Activated CD8-positive, alpha-beta memory T cell treated with anti-CD3 and anti-CD28 coated beads for 48 hours (primary cell): ENCODE data around the gene EYA3.

Experiments
- DNase-seq, 3 experiments: peaks; one replicate each; pipeline ENCODE4 v3.0.0-alpha.2; 2020; ENCODE audit warnings: low read depth in 2 of 3, low spot score in 2 of 3

EYA3 gene

DNA sequence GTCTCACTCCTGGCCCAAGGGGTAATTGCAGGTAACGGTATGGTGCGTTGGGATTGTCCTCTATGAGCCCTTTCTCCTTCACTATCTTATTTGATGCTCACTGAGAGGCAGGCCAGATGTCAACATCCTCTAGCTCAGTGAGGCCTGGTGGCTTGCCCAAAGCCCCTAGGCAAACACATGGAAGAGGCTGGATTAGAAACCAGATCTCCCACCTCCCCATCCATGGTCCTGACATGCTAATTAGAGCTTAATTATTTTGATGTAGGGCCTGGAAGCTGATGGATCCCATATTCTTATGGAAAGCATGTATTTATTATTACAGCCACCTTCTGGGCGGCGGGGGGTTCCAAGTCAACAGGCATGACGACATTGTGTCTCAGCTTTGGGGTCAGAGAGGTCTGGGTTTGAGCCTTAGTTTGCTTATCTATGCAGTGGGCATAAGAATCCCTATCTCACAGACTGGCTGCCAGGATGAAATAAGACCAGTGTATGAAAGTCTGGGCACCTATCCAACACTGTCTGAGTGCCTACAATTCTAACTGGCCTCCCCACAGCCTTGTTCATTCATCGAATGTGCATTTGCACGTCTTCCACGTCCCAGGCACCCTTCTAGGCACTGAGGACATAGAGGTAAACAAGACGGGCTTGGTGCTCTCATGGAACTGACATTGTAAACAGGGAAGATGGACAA is 147.4 kb downstream of the EYA3 start:
- no peak for DNase-seq

DNA sequence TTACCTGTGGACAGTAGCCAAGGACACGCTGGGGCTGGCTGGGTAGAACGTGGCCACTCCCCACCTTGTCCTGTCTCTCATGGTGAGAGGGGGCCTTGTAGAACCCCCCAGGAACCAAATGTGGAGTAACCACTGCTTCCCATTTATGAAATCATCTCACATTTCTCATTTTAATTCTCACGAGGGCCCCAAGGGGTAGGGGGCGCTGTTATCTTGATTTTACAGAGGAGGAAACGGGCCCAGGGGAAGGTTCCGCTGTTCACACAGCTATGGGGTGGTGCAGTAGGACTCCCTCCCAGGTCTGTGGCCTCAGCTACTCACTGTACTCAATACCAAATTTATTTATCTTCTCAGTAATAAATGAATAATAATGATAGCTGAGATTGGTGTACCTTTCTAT is 148.1 kb downstream of the EYA3 start:
- DNase-seq, result peak in 2 of 3 experiments; percentile 33 to 44

DNA sequence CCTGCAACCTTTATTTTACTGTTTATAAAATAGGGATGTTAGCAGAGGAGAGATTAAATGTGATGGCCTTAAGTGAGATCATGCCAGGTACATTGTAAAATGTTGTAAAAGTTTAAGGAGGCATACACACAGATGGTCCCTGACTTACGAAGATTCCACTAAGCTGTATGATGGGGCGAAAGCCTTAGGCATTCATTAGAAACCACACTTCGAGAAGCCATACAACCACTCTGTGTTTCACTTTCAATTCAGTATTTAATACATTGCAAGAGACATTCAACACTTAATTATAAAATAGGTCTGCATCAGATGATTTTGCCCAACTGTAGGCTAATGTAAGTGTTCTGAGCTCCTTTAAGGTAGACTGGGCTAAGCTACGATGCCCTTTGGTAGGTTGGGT is 149.9 kb downstream of the EYA3 start:
- no peak for DNase-seq

DNA sequence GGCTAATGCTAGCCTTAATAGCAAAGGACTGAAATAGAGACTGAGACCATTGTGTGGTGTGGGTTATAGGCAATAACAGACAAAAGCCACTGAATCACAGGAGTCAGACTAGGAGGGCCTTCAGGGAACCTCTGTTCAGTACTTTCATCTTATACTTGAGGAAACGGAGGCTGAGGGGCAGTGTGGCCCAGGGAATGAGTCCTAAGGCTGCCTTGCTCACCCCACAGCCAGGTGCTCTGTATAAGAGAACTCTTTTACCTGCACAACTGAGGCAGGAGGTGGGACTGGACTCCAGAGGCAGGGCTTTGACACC is 150.9 kb downstream of the EYA3 start:
- DNase-seq, result no peak

DNA sequence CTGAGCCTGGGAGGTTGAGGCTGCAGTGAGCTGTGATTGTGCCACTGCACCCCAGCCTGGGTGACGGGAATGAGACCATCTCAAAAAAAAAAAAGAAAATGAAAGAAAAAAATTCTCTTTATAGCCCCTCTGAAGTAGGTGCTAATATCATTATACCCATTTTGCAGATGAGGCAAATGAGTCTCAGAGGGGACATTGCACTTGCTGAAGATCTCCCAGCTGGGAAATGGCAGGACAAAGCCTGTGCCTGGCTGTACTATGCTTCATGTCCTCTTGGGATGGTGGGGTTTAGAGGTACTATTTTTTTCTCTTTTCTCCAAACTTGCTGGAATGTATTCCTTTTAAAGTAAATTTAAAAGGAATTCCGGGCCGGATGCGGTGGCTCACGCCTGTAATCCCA is 152.0 kb downstream of the EYA3 start:
- no peak for DNase-seq

DNA sequence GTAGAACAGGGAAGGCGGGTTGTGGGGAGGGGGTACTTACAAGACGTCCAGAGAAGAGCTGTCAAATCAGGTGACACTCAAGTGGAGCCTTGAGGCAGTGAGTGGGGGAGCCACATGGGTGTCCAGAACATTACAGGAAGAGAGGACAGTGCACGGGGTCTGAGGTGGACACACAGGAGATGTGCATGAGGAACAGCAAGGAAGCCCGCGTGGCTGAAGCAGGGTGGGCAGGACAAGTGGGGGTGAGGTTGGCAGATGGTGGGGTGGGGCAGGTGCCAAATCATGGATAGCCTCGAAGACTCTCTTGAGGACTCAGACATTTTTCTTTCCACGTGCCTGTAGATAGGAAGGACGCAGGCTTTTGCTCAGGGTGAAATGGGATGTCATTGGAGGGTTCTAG is 152.7 kb downstream of the EYA3 start:
- no peak for DNase-seq

DNA sequence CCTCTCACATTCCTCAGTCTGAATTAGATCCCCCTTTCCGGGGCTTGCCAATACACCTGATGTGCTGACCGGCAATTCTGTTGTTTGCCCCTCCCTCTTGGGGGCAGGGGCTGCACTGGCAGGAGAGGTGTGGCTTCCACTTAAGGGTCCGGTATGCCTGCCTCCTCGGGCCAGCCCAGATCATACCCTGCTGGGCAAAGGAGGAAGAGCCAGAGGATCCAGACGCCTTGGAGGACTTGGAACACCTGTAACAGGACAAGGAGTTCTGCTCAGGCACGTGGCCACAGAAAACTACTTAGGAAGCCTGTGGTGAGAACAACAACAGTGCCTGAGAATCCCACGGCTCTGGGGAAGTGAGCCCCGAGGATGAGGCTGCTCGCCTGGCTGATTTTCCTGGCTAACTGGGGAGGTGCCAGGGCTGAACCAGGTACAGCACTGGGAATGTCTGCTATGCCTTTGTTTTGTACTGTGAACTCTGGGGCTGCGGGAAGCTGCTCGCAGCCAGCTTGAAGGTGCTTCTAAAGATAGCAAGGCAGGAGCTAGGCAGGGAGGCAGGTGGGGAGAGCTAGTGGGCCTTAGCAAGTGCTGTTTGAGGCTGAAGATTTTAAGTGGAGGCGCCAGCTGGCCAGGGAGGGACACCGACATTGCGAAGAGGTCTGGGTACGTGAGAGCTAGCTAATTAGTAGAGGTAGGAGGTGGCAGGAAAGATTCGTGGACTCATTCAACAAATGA is 153.4 kb downstream of the EYA3 start, which contains the start of gene SMPDL3B:
Gene SMPDL3B, plus strand, starts transcription at position 183 of the 732 bp plus-strand sequence. Its CDS starts 184 bp downstream, at position 367.
- no peak for DNase-seq

DNA sequence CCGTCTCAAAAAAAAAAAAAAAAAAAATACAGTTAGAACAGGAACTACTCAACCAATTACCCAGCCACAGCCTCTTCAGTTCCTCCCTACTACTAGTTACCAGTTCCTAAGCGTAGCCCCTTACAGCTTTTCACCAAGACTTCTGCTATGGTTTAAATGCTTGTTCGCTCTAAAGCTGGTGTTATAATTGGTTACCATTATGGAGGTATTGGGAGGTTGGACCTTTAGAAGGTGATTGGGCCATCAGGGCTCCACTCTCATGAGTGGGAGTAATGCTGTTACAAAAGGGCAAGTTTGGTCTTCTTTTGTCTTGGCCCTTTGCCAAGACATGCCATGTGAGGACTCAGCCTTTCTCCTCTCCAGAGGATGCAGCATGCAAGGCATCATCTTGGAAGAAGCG is 156.7 kb downstream of the EYA3 start:
- no peak for DNase-seq

DNA sequence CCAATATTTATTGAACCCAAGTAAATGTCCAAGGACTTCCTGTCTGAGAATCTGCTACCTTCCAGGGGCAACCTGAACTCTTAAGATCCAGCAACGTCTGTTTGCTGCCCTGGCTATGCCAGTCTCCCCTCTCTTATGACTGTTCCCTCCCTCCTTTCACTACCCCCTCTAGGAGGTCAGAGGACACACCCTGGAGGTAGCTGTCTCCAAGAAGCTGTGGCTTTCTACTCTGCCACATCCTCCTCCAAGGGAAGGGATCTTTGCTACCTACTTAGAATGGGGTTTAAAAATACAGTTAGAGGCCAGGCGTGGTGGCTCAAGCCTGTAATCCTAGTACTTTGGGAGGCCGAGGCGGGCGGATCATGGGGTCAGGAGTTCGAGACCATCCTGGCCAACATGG is 157.2 kb downstream of the EYA3 start:
- no peak for DNase-seq

DNA sequence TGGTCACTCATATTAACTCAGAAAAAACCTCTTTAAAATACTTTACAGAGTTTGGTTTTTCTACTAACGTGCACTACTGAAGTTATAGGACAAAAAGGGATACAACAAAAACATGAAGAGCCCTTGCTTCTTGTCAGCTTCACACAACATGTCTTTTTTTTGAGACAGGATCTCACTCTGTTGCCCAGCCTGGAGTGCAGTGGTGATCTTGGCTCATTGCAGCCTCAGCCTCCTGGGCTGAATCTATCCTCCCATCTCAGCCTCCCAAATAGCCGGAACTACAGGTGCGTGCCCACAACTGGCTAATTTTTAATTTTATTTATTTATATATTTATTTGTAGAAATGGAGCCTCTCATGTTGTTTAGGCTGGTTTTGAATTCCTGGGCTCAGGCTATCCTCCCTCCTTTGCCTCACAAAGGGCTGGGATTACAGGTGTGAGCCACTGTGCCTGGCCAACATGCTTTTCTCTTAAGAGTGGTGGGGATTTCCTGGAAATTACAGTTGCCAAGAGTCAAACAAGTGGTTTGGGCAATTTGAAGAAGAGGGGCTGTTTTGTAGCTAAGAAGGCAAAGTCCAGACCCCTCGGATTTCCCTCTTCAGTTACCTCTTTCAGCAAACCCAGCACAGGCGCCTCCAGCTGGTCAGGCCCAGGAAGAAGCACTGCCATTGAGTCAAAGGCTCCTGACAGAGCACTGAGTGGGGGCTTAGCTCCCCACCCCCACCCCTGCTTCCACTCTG is 160.0 kb downstream of the EYA3 start:
- no peak for DNase-seq

DNA sequence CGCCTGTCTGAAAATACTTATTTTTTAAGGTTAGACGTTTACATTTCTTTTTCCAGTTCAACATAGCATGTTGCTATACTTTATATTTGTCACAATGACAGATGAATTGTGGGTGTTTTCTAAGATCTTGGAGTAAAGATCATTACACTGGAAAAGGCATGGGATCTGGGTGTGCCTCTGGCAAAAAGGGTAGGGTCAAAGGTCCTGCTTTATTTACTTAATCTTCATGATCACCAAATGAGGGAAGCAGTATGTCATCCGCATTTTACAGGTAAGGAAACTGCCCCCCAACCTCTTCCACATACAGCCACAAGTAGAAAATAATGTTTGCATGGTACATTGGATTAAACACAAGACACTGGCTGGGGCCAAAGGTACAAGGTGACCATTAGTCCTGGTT is 166.1 kb downstream of the EYA3 start:
- no peak for DNase-seq
